Caki2 (cell line): Measurements from ENCODE around the gene NABP1. TPM values are rescaled to one million over a fixed set of nuclear protein-coding genes. Genes with fewer than 3 reads are reported as not detected.

ENCODE experiments used
- DNase-seq: peaks from one replicate; pipeline ENCODE4 v3.0.0-alpha.2; 2015; ENCODE audit warnings: low read depth
- in situ Hi-C: cut with HindIII; loops from 2 replicates; pipeline ENCODE4 v1.10.0; 2016; ENCODE audit warnings: low sequenced_read_pairs, low pct_unique_long_range_greater_than_20kb, mixed read lengths
- total RNA-seq: library from RNA; depleted of rRNA; stranded (reverse); fragments of >200 nt; shearing (Covaris generic); gene quantifications from 2 replicates; pipeline ENCODE4 v1.2.3, GENCODE V29; 2014; ENCODE audit warnings: low replicate concordance

Gene NABP1
- total RNA-seq, 1 experiment from 2014 or later = 18.7 TPM

- DNase-seq = no peak
- in situ Hi-C loops = no loop called here
Measured at GRCh38 chr2:191645434-191646162, 32.3 kb upstream of the NABP1 start.

GRCh38 chr2:191646163-191646902, 31.6 kb upstream of the NABP1 start:
- in situ Hi-C loops = no loop called here
- no peak for DNase-seq

- in situ Hi-C loops = no loop called here
- DNase-seq = no peak
Measured at GRCh38 chr2:191649519-191649918, 28.4 kb upstream of the NABP1 start.

- DNase-seq = no peak
- in situ Hi-C loops = no loop called here
Measured at GRCh38 chr2:191650896-191651773, 26.8 kb upstream of the NABP1 start.

GRCh38 chr2:191653667-191654391, 24.1 kb upstream of the NABP1 start:
- in situ Hi-C loops = no loop called here
- no peak for DNase-seq

- in situ Hi-C loops = no loop called here
- DNase-seq = no peak
Measured at GRCh38 chr2:191656391-191656790, 21.5 kb upstream of the NABP1 start.

GRCh38 chr2:191656792-191657191, 21.1 kb upstream of the NABP1 start:
- in situ Hi-C loops = no loop called here
- DNase-seq = no peak

GRCh38 chr2:191657977-191658376, 20.0 kb upstream of the NABP1 start:
- DNase-seq = no peak
- in situ Hi-C loops = no loop called here

- no peak for DNase-seq
- in situ Hi-C loops = no loop called here
Measured at GRCh38 chr2:191659198-191659597, 18.7 kb upstream of the NABP1 start.

GRCh38 chr2:191660575-191660974, 17.4 kb upstream of the NABP1 start:
- in situ Hi-C loops = no loop called here
- DNase-seq = no peak

GRCh38 chr2:191661097-191661924, 16.6 kb upstream of the NABP1 start:
- in situ Hi-C loops = no loop called here

GRCh38 chr2:191664823-191665677, 12.9 kb upstream of the NABP1 start:
- DNase-seq = no peak
- in situ Hi-C loops = no loop called here

More at GRCh38 chr2:191661097-191661924, 16.6 kb upstream of the NABP1 start:
- DNase-seq = no peak

- DNase-seq = no peak
Measured at GRCh38 chr2:191666226-191666625, 11.7 kb upstream of the NABP1 start.

GRCh38 chr2:191666732-191667131, 11.2 kb upstream of the NABP1 start:
- peak; percentile 24 for DNase-seq
- in situ Hi-C loops = no loop called here

More at GRCh38 chr2:191666226-191666625, 11.7 kb upstream of the NABP1 start:
- in situ Hi-C loops = no loop called here

GRCh38 chr2:191670076-191670475, 7.9 kb upstream of the NABP1 start:
- no peak for DNase-seq
- in situ Hi-C loops = no loop called here

- in situ Hi-C loops = no loop called here
- DNase-seq = no peak
Measured at GRCh38 chr2:191670787-191671186, 7.1 kb upstream of the NABP1 start.
